IPS-15b (cell line): ENCODE data around the gene GPR173.

Source experiments
- H3K27me3 ChIP-seq: one replicate; pipeline ENCODE4 v1.6.1; 2013; ENCODE audit warnings: low read length; ENCODE audit not compliant: control insufficient read depth, insufficient read depth
- H3K36me3 ChIP-seq: one replicate; pipeline ENCODE4 v1.6.1; 2013; ENCODE audit warnings: low read length; ENCODE audit not compliant: control insufficient read depth, insufficient read depth
- H3K4me1 ChIP-seq: one replicate; pipeline ENCODE4 v1.6.1; 2013; ENCODE audit warnings: mild to moderate bottlenecking, low read length; ENCODE audit not compliant: control insufficient read depth, insufficient read depth
- H3K4me3 ChIP-seq: one replicate; pipeline ENCODE4 v1.5.1; 2013; ENCODE audit warnings: low read depth, low read length
- H3K9ac ChIP-seq: one replicate; pipeline ENCODE4 v1.6.1; 2013; ENCODE audit warnings: low read depth, mild to moderate bottlenecking, low read length
- H3K9me3 ChIP-seq: one replicate; pipeline ENCODE4 v1.6.1; 2013; ENCODE audit warnings: mild to moderate bottlenecking, low read length; ENCODE audit not compliant: control insufficient read depth, insufficient read depth

GPR173 gene, protein sequence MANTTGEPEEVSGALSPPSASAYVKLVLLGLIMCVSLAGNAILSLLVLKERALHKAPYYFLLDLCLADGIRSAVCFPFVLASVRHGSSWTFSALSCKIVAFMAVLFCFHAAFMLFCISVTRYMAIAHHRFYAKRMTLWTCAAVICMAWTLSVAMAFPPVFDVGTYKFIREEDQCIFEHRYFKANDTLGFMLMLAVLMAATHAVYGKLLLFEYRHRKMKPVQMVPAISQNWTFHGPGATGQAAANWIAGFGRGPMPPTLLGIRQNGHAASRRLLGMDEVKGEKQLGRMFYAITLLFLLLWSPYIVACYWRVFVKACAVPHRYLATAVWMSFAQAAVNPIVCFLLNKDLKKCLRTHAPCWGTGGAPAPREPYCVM

GRCh38 chrX:53048169-53049126 is at the start of gene GPR173:
TSS of gene GPR173 (plus strand) at chrX:53048789. CDS start at chrX:53076622, 27,833 bp downstream.
- Histone ChIP-seq H3K4me3 (peak within 1 kb of the TSS; percentile 70), H3K36me3 (no peaks in the 10 kb centered on the region), H3K9ac (peak within 1 kb of the TSS; percentile 87), H3K9me3 (no peaks in the 10 kb centered on the region), H3K4me1 (no peaks in the 10 kb centered on the region), H3K27me3 (no peaks in the 10 kb centered on the region)

DNA sequence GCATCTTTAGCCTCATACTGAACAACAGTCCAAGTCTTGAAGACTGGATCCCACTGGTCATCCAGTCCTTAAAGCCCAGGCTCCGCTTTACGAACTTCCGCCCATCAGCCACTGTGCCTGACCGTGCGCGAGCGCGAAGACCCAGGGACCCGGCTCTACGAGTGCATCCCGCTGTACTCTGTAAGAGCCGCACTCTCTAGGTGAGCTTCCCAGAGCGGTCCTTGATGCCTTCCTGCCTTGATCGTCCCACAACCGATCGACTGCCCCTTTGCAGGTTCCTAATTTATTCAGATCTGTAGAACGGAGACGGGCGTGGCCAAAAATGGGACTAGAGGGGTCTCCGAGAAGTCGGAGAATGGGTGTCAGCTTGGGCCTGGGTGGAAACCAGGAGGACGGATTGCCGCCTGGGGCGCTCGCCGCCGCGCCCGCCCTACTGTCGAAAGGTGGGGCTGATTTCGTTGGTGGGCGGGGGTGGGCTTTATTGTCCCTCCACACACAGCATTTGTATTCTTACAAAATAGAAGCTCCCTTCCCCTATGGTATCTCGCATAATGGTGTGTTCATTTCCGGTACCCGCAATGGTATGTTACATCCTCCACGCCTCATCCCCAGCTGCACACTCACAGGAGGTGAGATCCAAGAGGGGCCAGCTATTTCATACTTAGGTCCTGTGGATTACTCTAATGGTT is 48.0 kb upstream of the GPR173 start:
- peaks cover 2% of the 10 kb centered on the region for H3K9me3 ChIP-seq
- no peak overlapping the region for H3K9ac ChIP-seq
- no peaks in the 10 kb centered on the region for H3K36me3 ChIP-seq
- H3K27me3 ChIP-seq: no peaks in the 10 kb centered on the region
- H3K4me1 ChIP-seq: no peaks in the 10 kb centered on the region
- H3K4me3 ChIP-seq: no peak overlapping the region

- no peak overlapping the region for H3K9ac ChIP-seq
- H3K4me3 ChIP-seq: no peak overlapping the region
- H3K27me3 ChIP-seq: no peaks in the 10 kb centered on the region
- H3K9me3 ChIP-seq: peaks cover 3% of the 10 kb centered on the region
- no peaks in the 10 kb centered on the region for H3K36me3 ChIP-seq
- no peaks in the 10 kb centered on the region for H3K4me1 ChIP-seq
Measured at GRCh38 chrX:53001958-53002357, 46.6 kb upstream of the GPR173 start.

DNA sequence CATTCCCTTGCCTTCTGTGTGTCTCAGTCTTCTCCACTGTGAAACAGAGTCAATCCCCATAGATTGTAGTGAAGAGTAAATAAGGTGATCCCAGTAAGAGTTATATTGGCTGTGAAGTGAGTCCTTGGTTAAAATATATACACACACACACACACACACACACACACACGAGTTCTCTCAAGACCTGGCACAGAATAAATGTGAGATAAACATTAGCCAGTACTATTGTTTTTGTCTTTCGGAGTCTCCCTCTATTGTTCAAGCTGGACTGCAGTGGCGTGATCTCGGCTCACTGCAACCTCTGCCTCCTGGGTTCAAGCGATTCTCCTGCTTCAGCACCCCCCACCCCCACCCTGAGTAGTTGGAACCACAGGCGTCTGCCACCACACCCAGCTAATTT is 45.5 kb upstream of the GPR173 start:
- no peaks in the 10 kb centered on the region for H3K4me1 ChIP-seq
- H3K4me3 ChIP-seq: no peak overlapping the region
- no peaks in the 10 kb centered on the region for H3K27me3 ChIP-seq
- H3K36me3 ChIP-seq: no peaks in the 10 kb centered on the region
- peaks cover 3% of the 10 kb centered on the region for H3K9me3 ChIP-seq
- H3K9ac ChIP-seq: no peak overlapping the region

- Histone ChIP-seq H3K4me1 (no peaks in the 10 kb centered on the region), H3K36me3 (no peaks in the 10 kb centered on the region), H3K9ac (no peak overlapping the region), H3K9me3 (peaks cover 9% of the 10 kb centered on the region), H3K4me3 (no peak overlapping the region), H3K27me3 (no peaks in the 10 kb centered on the region)
Measured at GRCh38 chrX:53004038-53004437, 44.6 kb upstream of the GPR173 start.

- no peaks in the 10 kb centered on the region for H3K27me3 ChIP-seq
- no peak overlapping the region for H3K9ac ChIP-seq
- H3K4me3 ChIP-seq: no peak overlapping the region
- H3K36me3 ChIP-seq: no peaks in the 10 kb centered on the region
- H3K4me1 ChIP-seq: no peaks in the 10 kb centered on the region
- peaks cover 9% of the 10 kb centered on the region for H3K9me3 ChIP-seq
Measured at GRCh38 chrX:53004811-53005210, 43.8 kb upstream of the GPR173 start.

DNA sequence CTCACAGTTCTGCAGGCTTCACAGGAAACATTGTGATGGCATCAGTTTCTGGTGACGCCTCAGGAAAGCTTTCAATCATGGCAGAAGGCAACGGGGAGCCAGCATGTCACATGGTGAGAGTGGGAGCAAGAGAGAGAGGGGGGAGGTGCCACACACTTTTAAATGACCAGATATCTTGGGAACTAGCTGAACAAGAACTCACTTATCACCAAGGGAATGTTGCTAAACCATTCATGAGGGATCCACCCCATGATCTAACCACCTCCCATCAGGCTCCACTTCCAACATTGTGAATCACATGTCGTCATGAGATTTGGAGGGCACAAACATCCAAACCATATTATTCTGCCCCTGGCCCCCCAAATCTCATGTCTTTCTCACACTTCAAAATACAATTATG is 43.3 kb upstream of the GPR173 start:
- no peaks in the 10 kb centered on the region for H3K27me3 ChIP-seq
- H3K4me1 ChIP-seq: no peaks in the 10 kb centered on the region
- no peak overlapping the region for H3K4me3 ChIP-seq
- no peak overlapping the region for H3K9ac ChIP-seq
- H3K9me3 ChIP-seq: peaks cover 9% of the 10 kb centered on the region
- H3K36me3 ChIP-seq: no peaks in the 10 kb centered on the region

GRCh38 chrX:53009032-53009431 is 39.6 kb upstream of the GPR173 start:
- no peak overlapping the region for H3K9ac ChIP-seq
- H3K36me3 ChIP-seq: no peaks in the 10 kb centered on the region
- no peaks in the 10 kb centered on the region for H3K4me1 ChIP-seq
- peaks cover 9% of the 10 kb centered on the region for H3K9me3 ChIP-seq
- H3K27me3 ChIP-seq: no peaks in the 10 kb centered on the region
- no peak overlapping the region for H3K4me3 ChIP-seq

DNA sequence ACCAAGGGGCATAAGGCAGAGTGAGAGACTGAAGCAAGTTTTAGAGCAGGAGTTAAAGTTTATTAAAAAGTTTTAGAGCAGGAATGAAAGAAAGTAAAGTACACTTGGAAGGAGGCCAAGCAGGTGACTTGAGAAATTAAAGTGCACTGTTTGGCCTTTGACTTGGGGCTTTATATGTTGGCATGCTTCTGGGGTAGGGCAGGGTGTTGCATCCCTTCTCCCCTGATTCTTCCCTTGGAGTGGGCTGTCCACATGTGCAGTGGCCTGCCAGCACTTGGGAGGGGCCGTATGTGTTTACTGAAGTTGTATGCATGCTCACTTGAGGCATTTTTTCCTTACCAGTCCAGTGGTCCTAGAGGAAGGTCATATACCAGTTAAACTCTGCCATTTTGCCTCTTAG is 35.3 kb upstream of the GPR173 start:
- Histone ChIP-seq H3K27me3 (no peaks in the 10 kb centered on the region), H3K9ac (no peak overlapping the region)

GRCh38 chrX:53018627-53019026 is 30.0 kb upstream of the GPR173 start:
- Histone ChIP-seq H3K9me3 (peaks cover 2% of the 10 kb centered on the region), H3K4me1 (no peaks in the 10 kb centered on the region), H3K9ac (no peak overlapping the region), H3K36me3 (no peaks in the 10 kb centered on the region), H3K27me3 (no peaks in the 10 kb centered on the region), H3K4me3 (no peak overlapping the region)

More for the DNA sequence above, 35.3 kb upstream of the GPR173 start:
- Histone ChIP-seq H3K9me3 (peaks cover 9% of the 10 kb centered on the region), H3K4me1 (no peaks in the 10 kb centered on the region), H3K4me3 (no peak overlapping the region), H3K36me3 (no peaks in the 10 kb centered on the region)

DNA sequence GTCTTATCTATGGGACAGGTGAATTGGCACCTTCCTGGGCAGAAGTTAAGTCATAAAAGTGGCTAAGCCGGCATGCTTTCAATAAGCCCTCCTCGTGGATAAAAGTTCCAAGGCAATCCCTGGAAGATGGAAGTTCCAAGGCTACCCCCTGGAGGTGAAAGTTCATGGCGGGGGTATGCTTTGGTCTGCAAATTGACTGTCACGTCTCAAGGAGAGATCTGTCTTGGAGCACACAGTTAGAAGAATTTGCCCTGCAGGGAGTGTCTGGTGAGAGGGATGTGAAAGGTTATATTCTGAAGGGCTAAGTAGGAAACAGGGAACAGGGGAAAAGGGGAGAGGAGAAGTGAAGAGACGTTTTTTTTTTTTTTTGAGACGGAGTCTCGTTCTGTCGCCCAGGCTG is 26.2 kb upstream of the GPR173 start:
- no peaks in the 10 kb centered on the region for H3K36me3 ChIP-seq
- no peaks in the 10 kb centered on the region for H3K4me1 ChIP-seq
- no peaks in the 10 kb centered on the region for H3K27me3 ChIP-seq
- no peak overlapping the region for H3K9ac ChIP-seq
- no peaks in the 10 kb centered on the region for H3K9me3 ChIP-seq
- no peak overlapping the region for H3K4me3 ChIP-seq
